Smooth muscle cell (in vitro differentiated cells): ENCODE results near the gene RNF11. TPM values are rescaled to one million over a fixed set of nuclear protein-coding genes. Genes with fewer than 3 reads are reported as not detected.
A peak's percentile ranks its signal among the peaks of the same experiment; 100 is the strongest.

ENCODE experiments used
- DNase-seq: peaks from one replicate; lab custom pipeline; 2025; ENCODE audit not compliant: unreplicated experiment; lab: John Stamatoyannopoulos, UW
- H2AFZ ChIP-seq: fragments of 200-600 bp; sonication (generic); 2 replicates; pipeline ENCODE4 v1.6.0; 2016; ENCODE audit warnings: antibody characterized with exemption, low read depth, mild to moderate bottlenecking
- H3F3A ChIP-seq: fragments of 200-600 bp; sonication (generic); 2 replicates; pipeline ENCODE4 v1.6.0; 2017; ENCODE audit warnings: antibody characterized with exemption, low read depth
- H3K27ac ChIP-seq: fragments of 200-600 bp; sonication (generic); 2 replicates; pipeline ENCODE4 v1.5.1; 2016; ENCODE audit warnings: low read depth, mild to moderate bottlenecking
- H3K27me3 ChIP-seq: fragments of 200-600 bp; sonication (generic); 2 replicates; pipeline ENCODE4 v1.6.1; 2016; ENCODE audit warnings: low read depth, mild to moderate bottlenecking
- H3K36me3 ChIP-seq: fragments of 200-600 bp; sonication (generic); 2 replicates; pipeline ENCODE4 v1.5.1; 2016; ENCODE audit warnings: low read depth
- H3K4me1 ChIP-seq: fragments of 200-600 bp; sonication (generic); 2 replicates; pipeline ENCODE4 v1.5.1; 2016; ENCODE audit warnings: low read depth
- H3K4me2 ChIP-seq: fragments of 200-600 bp; sonication (generic); 2 replicates; pipeline ENCODE4 v1.6.0; 2016; ENCODE audit warnings: mild to moderate bottlenecking
- H3K4me3 ChIP-seq: fragments of 200-600 bp; sonication (generic); 2 replicates; pipeline ENCODE4 v1.5.1; 2016; ENCODE audit warnings: mild to moderate bottlenecking
- H3K79me2 ChIP-seq: fragments of 200-600 bp; sonication (generic); 2 replicates; pipeline ENCODE4 v1.6.0; 2016; ENCODE audit warnings: low read depth, mild to moderate bottlenecking
- H3K9ac ChIP-seq: fragments of 200-600 bp; sonication (generic); 2 replicates; pipeline ENCODE4 v1.6.0; 2016; ENCODE audit warnings: low read depth
- H3K9me3 ChIP-seq: fragments of 200-600 bp; sonication (generic); replicated peaks from 2 replicates; pipeline ENCODE4 v1.5.1; 2016; ENCODE audit warnings: low read depth
- H4K20me1 ChIP-seq: fragments of 200-600 bp; sonication (generic); 2 replicates; pipeline ENCODE4 v1.6.0; 2016; ENCODE audit warnings: low read depth
- CTCF ChIP-seq: fragments of 200-600 bp; sonication (generic); IDR thresholded peaks from 2 replicates; pipeline ENCODE4 v1.5.1; 2017; ENCODE audit warnings: borderline replicate concordance, mild to moderate bottlenecking, antibody characterized with exemption; ENCODE audit not compliant: insufficient read depth, poor library complexity, severe bottlenecking
- WGBS: methylation state at CpG from one replicate; pipeline ENCODE4 v1.1.7; 2016; ENCODE audit warnings: low lambda C conversion rate; 5-methylcytosine and 5-hydroxymethylcytosine counted together
- polyA plus RNA-seq: library from polyadenylated mRNA; unstranded; fragments of >200 nt; fragmentation: Nextera tagmentation; extraction: Ambion mirVana; gene quantifications from 2 replicates; pipeline ENCODE4 v1.2.1, GENCODE V29; 2016
- total RNA-seq: library from RNA; depleted of rRNA; stranded (reverse); fragments of >200 nt; gene quantifications from 2 replicates; pipeline ENCODE4 v1.2.3, GENCODE V29; 2014

Gene RNF11
- total and polyA plus RNA-seq, 2 experiments from 2014 or later: 68.7 to 123 TPM

DNA sequence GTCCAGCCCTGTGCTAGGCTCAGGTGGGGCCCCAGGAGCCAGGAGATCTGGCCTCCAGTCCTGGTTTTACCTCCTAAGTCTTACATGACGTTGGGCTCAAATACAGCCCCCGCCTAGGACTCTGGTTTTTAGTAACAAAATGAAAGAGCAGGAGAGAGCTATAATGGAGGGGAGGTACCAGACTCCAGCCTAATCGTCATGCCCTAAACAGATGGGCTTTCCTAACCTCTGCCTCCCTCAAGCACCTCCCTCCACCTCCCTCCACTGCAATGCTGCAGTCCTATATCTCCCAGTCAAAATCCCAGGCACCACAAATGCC is 65.7 kb downstream of the RNF11 start:
- no peaks in the 10 kb centered on the region for H3K9me3 ChIP-seq
- no peak overlapping the region for H2AFZ ChIP-seq
- WGBS: 87% methylated on average over 3 of the region's 3 CpGs
- no peaks in the 10 kb centered on the region for H3K27me3 ChIP-seq
- H4K20me1 ChIP-seq: no peaks in the 10 kb centered on the region
- no peaks in the 10 kb centered on the region for H3K4me1 ChIP-seq
- no peaks in the 10 kb centered on the region for H3F3A ChIP-seq
- no peak overlapping the region for H3K4me2 ChIP-seq
- H3K9ac ChIP-seq: no peak overlapping the region
- no peaks in the 10 kb centered on the region for H3K79me2 ChIP-seq
- H3K36me3 ChIP-seq: no peaks in the 10 kb centered on the region
- no peak overlapping the region for H3K4me3 ChIP-seq
- no peak for DNase-seq
- no peak overlapping the region for H3K27ac ChIP-seq
- no peak for TF ChIP-seq CTCF

- no peak overlapping the region for H3K4me3 ChIP-seq
- H3K4me1 ChIP-seq: no peaks in the 10 kb centered on the region
- no peaks in the 10 kb centered on the region for H3K79me2 ChIP-seq
- no peak overlapping the region for H3K9ac ChIP-seq
- no peaks in the 10 kb centered on the region for H3K27me3 ChIP-seq
- H3K9me3 ChIP-seq: no peaks in the 10 kb centered on the region
- H3K4me2 ChIP-seq: no peak overlapping the region
- H3F3A ChIP-seq: no peaks in the 10 kb centered on the region
- 96% methylated on average over 10 of the region's 10 CpGs for WGBS
- H4K20me1 ChIP-seq: no peaks in the 10 kb centered on the region
- no peak for DNase-seq
- TF ChIP-seq CTCF: no peak
- no peaks in the 10 kb centered on the region for H3K36me3 ChIP-seq
- H3K27ac ChIP-seq: no peak overlapping the region
- no peak overlapping the region for H2AFZ ChIP-seq
Observed at GRCh38 chr1:51302270-51302669, 66.2 kb downstream of the RNF11 start.

- no peak for TF ChIP-seq CTCF
- no peak overlapping the region for H3K4me2 ChIP-seq
- H4K20me1 ChIP-seq: no peaks in the 10 kb centered on the region
- no peaks in the 10 kb centered on the region for H3K27me3 ChIP-seq
- WGBS: 90% methylated on average over 7 of the region's 7 CpGs
- no peak overlapping the region for H3K9ac ChIP-seq
- no peaks in the 10 kb centered on the region for H3K79me2 ChIP-seq
- no peaks in the 10 kb centered on the region for H3F3A ChIP-seq
- no peaks in the 10 kb centered on the region for H3K4me1 ChIP-seq
- no peaks in the 10 kb centered on the region for H3K9me3 ChIP-seq
- DNase-seq: no peak
- no peaks in the 10 kb centered on the region for H3K36me3 ChIP-seq
- no peak overlapping the region for H2AFZ ChIP-seq
- no peak overlapping the region for H3K4me3 ChIP-seq
- no peak overlapping the region for H3K27ac ChIP-seq
Observed at GRCh38 chr1:51302746-51303145, 66.7 kb downstream of the RNF11 start.

DNA sequence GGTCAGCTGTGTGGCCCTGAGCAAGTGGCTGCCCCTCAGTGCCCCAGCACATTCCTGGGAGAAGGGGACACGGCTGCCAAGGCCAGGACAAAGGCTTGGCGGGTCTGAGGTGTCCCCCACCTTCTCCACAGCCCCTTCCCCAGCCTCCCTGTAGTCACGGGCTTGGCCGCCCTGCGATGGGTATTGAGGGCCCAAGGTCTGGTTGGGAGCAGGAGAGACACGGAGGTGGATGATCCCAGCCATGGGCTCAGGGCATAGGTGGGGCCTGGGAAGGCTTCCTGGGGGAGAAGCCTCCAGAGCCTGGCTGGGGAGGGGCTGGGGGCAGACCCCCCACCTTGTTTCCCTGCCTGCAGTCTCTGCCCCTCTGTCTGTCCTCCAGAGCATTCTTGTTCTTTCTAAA is 67.2 kb downstream of the RNF11 start:
- no peak for TF ChIP-seq CTCF
- no peak overlapping the region for H2AFZ ChIP-seq
- H3K4me1 ChIP-seq: no peaks in the 10 kb centered on the region
- no peak for DNase-seq
- H3K9me3 ChIP-seq: no peaks in the 10 kb centered on the region
- H3K36me3 ChIP-seq: no peaks in the 10 kb centered on the region
- no peak overlapping the region for H3K9ac ChIP-seq
- H3K4me3 ChIP-seq: no peak overlapping the region
- no peaks in the 10 kb centered on the region for H3F3A ChIP-seq
- WGBS: 85% methylated on average over 6 of the region's 6 CpGs
- H4K20me1 ChIP-seq: no peaks in the 10 kb centered on the region
- peak overlapping the region; percentile 43 for H3K4me2 ChIP-seq
- H3K79me2 ChIP-seq: no peaks in the 10 kb centered on the region
- H3K27ac ChIP-seq: peak overlapping the region; percentile 27
- H3K27me3 ChIP-seq: no peaks in the 10 kb centered on the region
